Endodermal cell (in vitro differentiated cells): Measurements from ENCODE around the gene SLC25A21. TPM values are rescaled to one million over a fixed set of nuclear protein-coding genes. Genes with fewer than 3 reads are reported as not detected.

ENCODE experiments used
- DNase-seq: peaks from one replicate; pipeline ENCODE4 v3.0.0-alpha.2; 2017
- H3K27ac ChIP-seq: 2 replicates; pipeline ENCODE4 v1.5.1; 2013; ENCODE audit warnings: mild to moderate bottlenecking, low read depth, low read length, moderate library complexity
- H3K27me3 ChIP-seq: 2 replicates; pipeline ENCODE4 v1.6.1; 2013; ENCODE audit warnings: mild to moderate bottlenecking, low read length, moderate library complexity; ENCODE audit not compliant: insufficient read depth, control insufficient read depth, poor library complexity, severe bottlenecking
- H3K36me3 ChIP-seq: 2 replicates; pipeline ENCODE4 v1.7.0; 2013; ENCODE audit warnings: mild to moderate bottlenecking, low read length, moderate library complexity; ENCODE audit not compliant: control insufficient read depth, insufficient read depth
- H3K4me1 ChIP-seq: one replicate; pipeline ENCODE4 v1.7.0; 2013; ENCODE audit warnings: low read length; ENCODE audit not compliant: control insufficient read depth, insufficient read depth
- H3K4me3 ChIP-seq: 2 replicates; pipeline ENCODE4 v1.5.1; 2013; ENCODE audit warnings: mild to moderate bottlenecking, low read length, moderate library complexity
- H3K9ac ChIP-seq: 2 replicates; pipeline ENCODE4 v1.6.1; 2013; ENCODE audit warnings: mild to moderate bottlenecking, low read length, moderate library complexity; ENCODE audit not compliant: poor library complexity, severe bottlenecking; ENCODE audit errors: extremely low read depth
- H3K9me3 ChIP-seq: 2 replicates; pipeline ENCODE4 v1.6.1; 2013; ENCODE audit warnings: mild to moderate bottlenecking, low read length, moderate library complexity; ENCODE audit not compliant: control insufficient read depth
- H3K27ac Mint-ChIP-seq: 2 replicates; pipeline ENCODE4 v1.8.0; 2020; ENCODE audit warnings: mixed read lengths
- H3K27me3 Mint-ChIP-seq: 2 replicates; pipeline ENCODE4 v1.8.0; 2021; ENCODE audit warnings: mild to moderate bottlenecking, mixed read lengths; ENCODE audit not compliant: insufficient read depth
- H3K36me3 Mint-ChIP-seq: 2 replicates; pipeline ENCODE4 v1.8.0; 2020; ENCODE audit warnings: low read depth, mixed read lengths
- H3K4me1 Mint-ChIP-seq: 2 replicates; pipeline ENCODE4 v1.8.0; 2020; ENCODE audit warnings: mixed read lengths
- H3K4me3 Mint-ChIP-seq: 2 replicates; pipeline ENCODE4 v1.8.0; 2020; ENCODE audit warnings: mild to moderate bottlenecking, moderate library complexity, mixed read lengths
- H3K9me3 Mint-ChIP-seq: 2 replicates; pipeline ENCODE4 v1.8.0; 2020; ENCODE audit warnings: mild to moderate bottlenecking, mixed read lengths
- CTCF ChIP-seq: fragments of 200-600 bp; sonication (generic); conservative IDR thresholded peaks from 2 replicates; pipeline ENCODE4 v1.5.0; 2021; ENCODE audit warnings: antibody characterized with exemption, mild to moderate bottlenecking
- WGBS, 2 experiments: methylation state at CpG; one replicate each; pipeline versions ENCODE4 v1.1.5 to v1.1.7; 2013; ENCODE audit warnings: missing lambda C conversion rate in 2 of 2, mixed read lengths in 1 of 2; ENCODE audit not compliant: insufficient coverage in 1 of 2, insufficient read length in 1 of 2; 5-methylcytosine and 5-hydroxymethylcytosine counted together
- total RNA-seq, 2 donors: library from RNA; stranded (reverse); fragmentation: NEBNext Ultra II Directional in 1 of 2; extraction: Animal tissue kit (Norgen Biotek cat#: 25700) in 1 of 2; gene quantifications; 2 replicates in 1 of 2; 3 replicates in 1 of 2; pipeline ENCODE4 v1.2.1, GENCODE V29; 2021

Gene SLC25A21
- total RNA-seq, 2 donors from 2014 or later, result 1.9 TPM

GRCh38 chr14:37197421-37198272 lies 25.2 kb upstream of the SLC25A21 start, which contains the start of gene MIPOL1:
Gene MIPOL1, plus strand, starts transcription at chr14:37197937. Its CDS starts 49,952 bp downstream, at chr14:37247889.
- no peaks in the 10 kb centered on the region for H3K36me3 Mint-ChIP-seq
- H3K27ac Mint-ChIP-seq, result peak within 1 kb of the TSS; percentile 94
- WGBS, 2 experiments, result 2 to 3% methylated on average over 39 to 70 of the region's 70 CpGs
- H3K27me3 Mint-ChIP-seq, result peaks cover 8% of the 10 kb centered on the region
- H3K9ac ChIP-seq, result peak within 1 kb of the TSS; percentile 58
- no peaks in the 10 kb centered on the region for H3K9me3 ChIP-seq
- peak within 1 kb of the TSS; percentile 70 for H3K4me3 Mint-ChIP-seq
- no peaks in the 10 kb centered on the region for H3K4me1 ChIP-seq
- H3K4me3 ChIP-seq, result peak within 1 kb of the TSS; percentile 84
- H3K4me1 Mint-ChIP-seq, result peaks cover 9% of the 10 kb centered on the region
- DNase-seq, result peak; percentile 87
- peak; percentile 34 for TF ChIP-seq CTCF
- H3K27me3 ChIP-seq, result no peaks in the 10 kb centered on the region
- peaks cover 5% of the 10 kb centered on the region for H3K36me3 ChIP-seq
- H3K27ac ChIP-seq, result peak within 1 kb of the TSS; percentile 5
- H3K9me3 Mint-ChIP-seq, result no peaks in the 10 kb centered on the region

- peak overlapping the region; percentile 84 for H3K4me3 ChIP-seq
- no peaks in the 10 kb centered on the region for H3K9me3 Mint-ChIP-seq
- peak overlapping the region; percentile 70 for H3K4me3 Mint-ChIP-seq
- H3K27me3 ChIP-seq, result no peaks in the 10 kb centered on the region
- H3K4me1 Mint-ChIP-seq, result peaks cover 9% of the 10 kb centered on the region
- H3K27ac ChIP-seq, result no peak overlapping the region
- DNase-seq, result no peak
- no peaks in the 10 kb centered on the region for H3K36me3 Mint-ChIP-seq
- no peaks in the 10 kb centered on the region for H3K4me1 ChIP-seq
- H3K9me3 ChIP-seq, result no peaks in the 10 kb centered on the region
- H3K27ac Mint-ChIP-seq, result peak overlapping the region; percentile 94
- H3K9ac ChIP-seq, result peak overlapping the region; percentile 58
- no peaks in the 10 kb centered on the region for H3K36me3 ChIP-seq
- TF ChIP-seq CTCF, result no peak
- 94 to 95% methylated on average over 13 to 16 of the region's 17 CpGs for WGBS, 2 experiments
- peaks cover 14% of the 10 kb centered on the region for H3K27me3 Mint-ChIP-seq
Observed at GRCh38 chr14:37196604-37197420, 24.4 kb upstream of the SLC25A21 start.

GRCh38 chr14:37195327-37195726 lies 22.9 kb upstream of the SLC25A21 start:
- Mint-ChIP-seq H3K27ac (no peak overlapping the region), H3K4me3 (no peak overlapping the region), H3K9me3 (no peaks in the 10 kb centered on the region), H3K36me3 (no peaks in the 10 kb centered on the region), H3K27me3 (peaks cover 28% of the 10 kb centered on the region), H3K4me1 (peaks cover 9% of the 10 kb centered on the region)
- no peak overlapping the region for H3K9ac ChIP-seq
- H3K4me3 ChIP-seq, result no peak overlapping the region
- DNase-seq, result no peak
- no peaks in the 10 kb centered on the region for H3K9me3 ChIP-seq
- 80 to 95% methylated on average over 1 of the region's 1 CpG for WGBS, 2 experiments
- H3K27ac ChIP-seq, result no peak overlapping the region
- no peaks in the 10 kb centered on the region for H3K27me3 ChIP-seq
- H3K36me3 ChIP-seq, result no peaks in the 10 kb centered on the region
- no peaks in the 10 kb centered on the region for H3K4me1 ChIP-seq
- no peak for TF ChIP-seq CTCF
